GM21526 (cell line): ENCODE results near the gene ZNF592.
"Not testable (repeated sequence)": the region's sequence is repeated elsewhere in the genome, so short reads cannot be mapped to it uniquely, and the experiment has no call there.

ENCODE experiments used
- ATAC-seq: cut with Tn5 transposase; IDR thresholded peaks from one replicate; pipeline ENCODE4 v1.9.1; 2021; ENCODE audit warnings: moderate library complexity; ENCODE audit not compliant: unreplicated experiment, low FRiP score

ZNF592 gene

GRCh38 chr15:84845631-84846030, 97.2 kb downstream of the ZNF592 start:
- not testable (repeated sequence) for ATAC-seq

DNA sequence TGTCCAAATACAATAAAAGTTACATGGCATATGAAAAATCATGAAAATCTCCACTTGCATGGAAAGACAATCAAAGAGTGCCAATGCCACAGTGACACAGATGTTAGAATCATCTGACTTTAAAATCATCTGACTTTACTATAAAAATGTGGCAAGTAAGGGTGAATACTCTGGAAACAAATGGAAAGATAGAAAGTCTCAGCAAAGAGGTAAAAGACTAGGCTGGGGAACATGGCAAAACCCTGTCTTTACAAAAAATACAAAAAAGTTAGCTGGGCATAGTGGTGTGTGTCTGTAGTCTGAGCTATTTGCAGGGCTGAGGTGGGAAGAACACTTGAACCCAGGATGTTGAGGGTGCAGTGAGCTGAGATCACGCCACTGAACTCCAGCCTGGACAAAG, 97.9 kb downstream of the ZNF592 start:
- no peak for ATAC-seq

DNA sequence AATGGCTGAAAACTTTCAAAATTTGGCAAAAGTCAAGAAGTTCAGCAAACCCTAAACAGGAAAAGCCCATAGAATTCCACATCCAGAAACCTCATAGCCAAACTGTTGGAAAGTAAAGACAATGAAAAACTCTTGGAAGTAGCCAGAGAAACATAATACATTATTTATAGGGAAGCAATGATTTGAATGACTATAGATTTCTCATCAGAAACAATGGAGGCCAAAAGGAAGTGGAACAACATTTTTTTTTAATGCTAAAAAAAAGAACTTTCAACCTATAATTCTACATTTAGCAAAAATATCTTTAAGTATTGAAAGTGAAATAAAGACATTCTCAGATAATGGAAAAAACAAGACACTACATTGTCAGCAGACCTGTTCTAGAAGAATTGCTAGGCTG, 99.0 kb downstream of the ZNF592 start:
- no peak for ATAC-seq

- no peak for ATAC-seq
These were observed 103.8 kb downstream of the ZNF592 start for GRCh38 chr15:84852212-84852611.

- no peak for ATAC-seq
These were observed 106.7 kb downstream of the ZNF592 start for GRCh38 chr15:84855136-84855535.

DNA sequence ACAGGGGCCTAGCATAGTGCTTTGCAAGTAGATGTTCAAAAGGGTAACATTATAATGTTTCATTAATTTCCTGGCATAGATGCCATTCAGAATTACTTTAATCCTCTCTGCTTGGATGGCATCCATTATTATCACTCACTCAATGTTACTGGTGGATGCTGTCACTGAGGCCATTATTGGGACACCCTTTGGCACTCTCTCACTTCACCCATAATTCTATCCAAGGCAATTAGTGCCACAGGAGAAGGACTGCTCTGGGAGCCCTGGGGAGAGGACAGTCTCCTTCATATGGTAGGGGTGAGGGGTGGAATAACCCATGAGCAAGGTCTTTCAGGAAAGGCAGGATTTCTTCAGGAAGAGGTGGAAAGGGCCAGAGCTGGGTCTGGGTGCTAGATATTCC, 107.4 kb downstream of the ZNF592 start:
- ATAC-seq: no peak
